Gastrocnemius medialis (tissue), 4 donors: ENCODE results near the gene TRAF4. TPM values are rescaled to one million over a fixed set of nuclear protein-coding genes. Genes with fewer than 3 reads are reported as not detected.

Experiments used
- ATAC-seq, 2 donors: fragments of 150-250 bp; one replicate each; pipeline ENCODE4 v1.9.1; 2016
- DNase-seq, 2 donors: peaks; one replicate each; pipeline ENCODE4 v3.0.0-alpha.2; 2019
- H3K27ac ChIP-seq, 4 donors: fragments of 200-600 bp; sonication (generic); 1 replicate in 1 of 4; 2 replicates in 3 of 4; pipeline ENCODE4 v1.5.1; 2016 to 2018; ENCODE audit warnings: mild to moderate bottlenecking in 2 of 4, moderate library complexity in 1 of 4
- H3K27me3 ChIP-seq, 3 donors: fragments of 200-600 bp; sonication (generic) in 2 of 3; 1 replicate in 1 of 3; 2 replicates in 2 of 3; pipeline versions ENCODE4 v1.5.1 to v1.6.0; 2016 to 2019; ENCODE audit warnings: mild to moderate bottlenecking in 1 of 3, moderate library complexity in 1 of 3
- H3K36me3 ChIP-seq, 2 donors: fragments of 200-600 bp; sonication (generic) in 1 of 2; one replicate each; pipeline ENCODE4 v1.5.1; 2017 to 2018
- H3K4me1 ChIP-seq, 2 donors: fragments of 200-600 bp; sonication (generic) in 1 of 2; one replicate each; pipeline ENCODE4 v1.5.1; 2016 to 2017; ENCODE audit warnings: mild to moderate bottlenecking in 2 of 2
- H3K4me3 ChIP-seq, 4 donors: fragments of 200-600 bp; sonication (generic) in 3 of 4; 1 replicate in 1 of 4; 2 replicates in 3 of 4; pipeline ENCODE4 v1.5.1; 2016 to 2019; ENCODE audit warnings: mild to moderate bottlenecking in 2 of 4
- H3K9me3 ChIP-seq, 3 donors: fragments of 200-600 bp; sonication (generic) in 2 of 3; 1 replicate in 1 of 3; 2 replicates in 2 of 3; pipeline ENCODE4 v1.5.1; 2016 to 2019
- POLR2A ChIP-seq, 2 donors: fragments of 450-650 bp; IDR thresholded peaks; one replicate each; pipeline ENCODE4 v1.6.1; 2017; ENCODE audit warnings: antibody characterized with exemption in 2 of 2, mild to moderate bottlenecking in 2 of 2, moderate library complexity in 2 of 2
- in situ Hi-C, 4 donors: fragments of 200-750 bp; cut with MboI; loops; one replicate each; pipeline versions ENCODE4 v1.15.0 to v1.8.0; 2017; ENCODE audit warnings: low sequenced_read_pairs in 4 of 4
- intact Hi-C: fragments of 100-400 bp; cut with DNase I; formaldehyde crosslinking; loops from one replicate; pipeline ENCODE4 v1.15.1; 2023; ENCODE audit warnings: low total_unique reads
- total RNA-seq, 4 donors: library from RNA; depleted of rRNA; stranded (reverse); fragments of >200 nt; gene quantifications; one replicate each; pipeline versions ENCODE4 v1.1.0 to v1.2.3, GENCODE V29; 2016
- TF ChIP-seq, protein P1 (sequence below), 5 experiments: fragments of 450-650 bp in 3 of 5; fragments of 200-600 bp in 2 of 5; sonication (generic) in 2 of 5; IDR thresholded peaks in 4 of 5; conservative IDR thresholded peaks in 1 of 5; 1 replicate in 4 of 5; 2 replicates in 1 of 5; pipeline ENCODE4 v1.5.1; 2016 to 2019; ENCODE audit warnings: antibody characterized with exemption in 5 of 5, mild to moderate bottlenecking in 3 of 5, moderate library complexity in 3 of 5

TRAF4 gene
- total RNA-seq, 4 donors from 2014 or later: 2.0 to 6.4 (median 3.8) TPM

DNA sequence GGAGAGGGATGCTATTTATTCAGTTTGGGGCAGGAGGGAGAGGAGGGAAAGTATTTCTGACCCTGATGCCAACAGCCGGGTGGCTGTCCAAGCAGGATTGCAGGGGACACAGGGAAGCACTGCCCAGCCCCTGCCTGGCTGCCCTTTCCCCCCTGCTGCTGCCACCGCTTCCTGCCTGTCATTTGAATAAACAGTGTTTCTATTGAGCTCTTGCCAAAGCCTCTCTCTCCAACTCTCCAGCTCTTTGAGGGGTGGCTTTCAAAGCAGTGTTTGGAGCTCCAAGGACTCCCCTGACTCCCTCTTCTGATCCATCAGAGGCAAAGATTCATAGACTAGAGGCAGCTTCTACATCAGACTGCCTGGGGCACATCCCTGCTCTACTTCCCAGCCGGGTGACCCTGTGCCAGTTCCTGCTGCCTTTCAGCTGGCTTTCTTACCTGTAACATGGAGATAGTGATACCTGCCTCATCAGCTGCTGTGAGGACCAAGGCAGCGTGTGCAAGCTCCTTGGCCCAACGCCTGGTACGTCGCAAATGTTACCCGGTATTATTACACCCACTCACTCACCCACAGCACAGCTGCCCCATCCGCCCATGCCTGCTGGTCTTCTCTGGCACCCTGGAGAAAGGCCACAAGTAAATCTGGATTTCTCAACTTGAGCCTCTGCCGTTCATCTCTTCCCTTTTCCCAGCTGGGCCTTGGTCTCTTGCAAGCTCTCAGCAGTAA is 41.6 kb upstream of the TRAF4 start:
- no peak overlapping the region for H3K27ac ChIP-seq
- H3K4me1 ChIP-seq: no peaks in the 10 kb centered on the region
- H3K36me3 ChIP-seq: peaks cover 3 to 77% of the 10 kb centered on the region in 2 donors
- ATAC-seq (no peak), DNase-seq (no peak)
- TF ChIP-seq POLR2A (IDR thresholded peaks at IDR 0.05): no peak
- TF ChIP-seq, protein P1, sequence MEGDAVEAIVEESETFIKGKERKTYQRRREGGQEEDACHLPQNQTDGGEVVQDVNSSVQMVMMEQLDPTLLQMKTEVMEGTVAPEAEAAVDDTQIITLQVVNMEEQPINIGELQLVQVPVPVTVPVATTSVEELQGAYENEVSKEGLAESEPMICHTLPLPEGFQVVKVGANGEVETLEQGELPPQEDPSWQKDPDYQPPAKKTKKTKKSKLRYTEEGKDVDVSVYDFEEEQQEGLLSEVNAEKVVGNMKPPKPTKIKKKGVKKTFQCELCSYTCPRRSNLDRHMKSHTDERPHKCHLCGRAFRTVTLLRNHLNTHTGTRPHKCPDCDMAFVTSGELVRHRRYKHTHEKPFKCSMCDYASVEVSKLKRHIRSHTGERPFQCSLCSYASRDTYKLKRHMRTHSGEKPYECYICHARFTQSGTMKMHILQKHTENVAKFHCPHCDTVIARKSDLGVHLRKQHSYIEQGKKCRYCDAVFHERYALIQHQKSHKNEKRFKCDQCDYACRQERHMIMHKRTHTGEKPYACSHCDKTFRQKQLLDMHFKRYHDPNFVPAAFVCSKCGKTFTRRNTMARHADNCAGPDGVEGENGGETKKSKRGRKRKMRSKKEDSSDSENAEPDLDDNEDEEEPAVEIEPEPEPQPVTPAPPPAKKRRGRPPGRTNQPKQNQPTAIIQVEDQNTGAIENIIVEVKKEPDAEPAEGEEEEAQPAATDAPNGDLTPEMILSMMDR (IDR thresholded peaks at IDR 0.05 in 4 of 5, conservative IDR thresholded peaks at IDR 0.05 in 1 of 5): no peak
- H3K27me3 ChIP-seq: no peaks in the 10 kb centered on the region
- H3K9me3 ChIP-seq: no peaks in the 10 kb centered on the region
- in situ Hi-C loops: no loop called here
- H3K4me3 ChIP-seq: no peak overlapping the region
- intact Hi-C loops: no loop called here

- intact Hi-C loops: no loop called here
These were observed 41.1 kb upstream of the TRAF4 start for GRCh38 chr17:28702752-28703150.

GRCh38 chr17:28703552-28704218 is 40.1 kb upstream of the TRAF4 start:
- intact Hi-C loops (no loop called here), in situ Hi-C loops (no loop called here)
- H3K4me3 ChIP-seq: no peak overlapping the region
- no peaks in the 10 kb centered on the region for H3K9me3 ChIP-seq
- H3K4me1 ChIP-seq: no peaks in the 10 kb centered on the region
- H3K27me3 ChIP-seq: no peaks in the 10 kb centered on the region
- DNase-seq: no peak
- H3K36me3 ChIP-seq: peaks cover 0 to 62% of the 10 kb centered on the region in 2 donors
- H3K27ac ChIP-seq: no peak overlapping the region
- no peak for TF ChIP-seq POLR2A (IDR thresholded peaks at IDR 0.05)
- TF ChIP-seq, protein P1 (IDR thresholded peaks at IDR 0.05 in 4 of 5, conservative IDR thresholded peaks at IDR 0.05 in 1 of 5): no peak
- ATAC-seq: no peak

More at GRCh38 chr17:28702752-28703150, 41.1 kb upstream of the TRAF4 start:
- no peaks in the 10 kb centered on the region for H3K27me3 ChIP-seq
- H3K4me1 ChIP-seq: no peaks in the 10 kb centered on the region
- no peak for DNase-seq
- no peak overlapping the region for H3K4me3 ChIP-seq
- ATAC-seq: no peak
- in situ Hi-C loops: no loop called here
- no peak for TF ChIP-seq POLR2A (IDR thresholded peaks at IDR 0.05)
- TF ChIP-seq, protein P1 (IDR thresholded peaks at IDR 0.05 in 4 of 5, conservative IDR thresholded peaks at IDR 0.05 in 1 of 5): no peak
- peaks cover 0 to 72% of the 10 kb centered on the region in 2 donors for H3K36me3 ChIP-seq
- no peak overlapping the region for H3K27ac ChIP-seq
- no peaks in the 10 kb centered on the region for H3K9me3 ChIP-seq

DNA sequence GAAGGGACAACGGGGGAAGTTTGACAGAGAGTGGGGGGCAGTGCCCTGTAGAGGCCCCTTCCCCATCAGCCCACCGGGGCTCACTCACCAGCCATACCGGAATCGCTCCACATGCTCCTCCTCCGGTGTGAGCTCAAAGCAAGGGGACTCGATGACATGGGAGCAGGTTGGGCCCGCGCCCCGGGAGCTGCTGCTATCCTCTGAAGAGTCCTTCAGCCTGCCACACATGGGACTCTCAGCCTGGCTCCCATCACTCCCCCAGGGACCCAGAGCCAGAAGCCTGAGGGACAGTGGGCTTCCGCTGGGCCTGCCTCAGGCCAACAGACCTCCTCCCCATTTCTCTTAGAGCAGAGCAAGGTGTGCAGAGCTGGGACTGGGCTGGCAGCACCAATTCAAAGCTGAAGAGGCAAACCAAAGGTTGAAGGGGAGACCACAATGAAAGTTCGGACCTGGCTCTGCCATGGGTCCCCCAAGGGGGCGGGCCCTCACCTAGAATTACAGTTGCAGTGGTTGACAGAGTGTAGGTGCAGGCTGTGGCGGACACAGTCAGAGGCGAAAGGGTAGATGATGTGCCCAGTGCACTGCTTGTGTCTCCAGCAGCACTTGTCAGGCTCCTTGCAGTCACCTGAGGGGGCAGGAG is 39.5 kb upstream of the TRAF4 start:
- H3K9me3 ChIP-seq: no peaks in the 10 kb centered on the region
- H3K36me3 ChIP-seq: peaks cover 0 to 56% of the 10 kb centered on the region in 2 donors
- in situ Hi-C loops: no loop called here
- no peak for DNase-seq
- H3K4me3 ChIP-seq: no peak overlapping the region
- H3K27me3 ChIP-seq: no peaks in the 10 kb centered on the region
- TF ChIP-seq, protein P1 (IDR thresholded peaks at IDR 0.05 in 4 of 5, conservative IDR thresholded peaks at IDR 0.05 in 1 of 5): no peak
- TF ChIP-seq POLR2A (IDR thresholded peaks at IDR 0.05): no peak
- ATAC-seq: no peak
- intact Hi-C loops: no loop called here
- H3K4me1 ChIP-seq: no peaks in the 10 kb centered on the region
- H3K27ac ChIP-seq: no peak overlapping the region
